IPS-NIHi7 (cell line): ENCODE results near the gene GARNL3.

Source experiments
- DNase-seq: peaks from one replicate; pipeline ENCODE4 v3.0.0; 2012; ENCODE audit warnings: mixed read lengths; ENCODE audit errors: extremely low spot score

Gene GARNL3, protein sequence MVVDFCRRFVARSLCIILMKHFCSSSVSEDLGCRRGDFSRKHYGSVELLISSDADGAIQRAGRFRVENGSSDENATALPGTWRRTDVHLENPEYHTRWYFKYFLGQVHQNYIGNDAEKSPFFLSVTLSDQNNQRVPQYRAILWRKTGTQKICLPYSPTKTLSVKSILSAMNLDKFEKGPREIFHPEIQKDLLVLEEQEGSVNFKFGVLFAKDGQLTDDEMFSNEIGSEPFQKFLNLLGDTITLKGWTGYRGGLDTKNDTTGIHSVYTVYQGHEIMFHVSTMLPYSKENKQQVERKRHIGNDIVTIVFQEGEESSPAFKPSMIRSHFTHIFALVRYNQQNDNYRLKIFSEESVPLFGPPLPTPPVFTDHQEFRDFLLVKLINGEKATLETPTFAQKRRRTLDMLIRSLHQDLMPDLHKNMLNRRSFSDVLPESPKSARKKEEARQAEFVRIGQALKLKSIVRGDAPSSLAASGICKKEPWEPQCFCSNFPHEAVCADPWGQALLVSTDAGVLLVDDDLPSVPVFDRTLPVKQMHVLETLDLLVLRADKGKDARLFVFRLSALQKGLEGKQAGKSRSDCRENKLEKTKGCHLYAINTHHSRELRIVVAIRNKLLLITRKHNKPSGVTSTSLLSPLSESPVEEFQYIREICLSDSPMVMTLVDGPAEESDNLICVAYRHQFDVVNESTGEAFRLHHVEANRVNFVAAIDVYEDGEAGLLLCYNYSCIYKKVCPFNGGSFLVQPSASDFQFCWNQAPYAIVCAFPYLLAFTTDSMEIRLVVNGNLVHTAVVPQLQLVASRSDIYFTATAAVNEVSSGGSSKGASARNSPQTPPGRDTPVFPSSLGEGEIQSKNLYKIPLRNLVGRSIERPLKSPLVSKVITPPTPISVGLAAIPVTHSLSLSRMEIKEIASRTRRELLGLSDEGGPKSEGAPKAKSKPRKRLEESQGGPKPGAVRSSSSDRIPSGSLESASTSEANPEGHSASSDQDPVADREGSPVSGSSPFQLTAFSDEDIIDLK

DNA sequence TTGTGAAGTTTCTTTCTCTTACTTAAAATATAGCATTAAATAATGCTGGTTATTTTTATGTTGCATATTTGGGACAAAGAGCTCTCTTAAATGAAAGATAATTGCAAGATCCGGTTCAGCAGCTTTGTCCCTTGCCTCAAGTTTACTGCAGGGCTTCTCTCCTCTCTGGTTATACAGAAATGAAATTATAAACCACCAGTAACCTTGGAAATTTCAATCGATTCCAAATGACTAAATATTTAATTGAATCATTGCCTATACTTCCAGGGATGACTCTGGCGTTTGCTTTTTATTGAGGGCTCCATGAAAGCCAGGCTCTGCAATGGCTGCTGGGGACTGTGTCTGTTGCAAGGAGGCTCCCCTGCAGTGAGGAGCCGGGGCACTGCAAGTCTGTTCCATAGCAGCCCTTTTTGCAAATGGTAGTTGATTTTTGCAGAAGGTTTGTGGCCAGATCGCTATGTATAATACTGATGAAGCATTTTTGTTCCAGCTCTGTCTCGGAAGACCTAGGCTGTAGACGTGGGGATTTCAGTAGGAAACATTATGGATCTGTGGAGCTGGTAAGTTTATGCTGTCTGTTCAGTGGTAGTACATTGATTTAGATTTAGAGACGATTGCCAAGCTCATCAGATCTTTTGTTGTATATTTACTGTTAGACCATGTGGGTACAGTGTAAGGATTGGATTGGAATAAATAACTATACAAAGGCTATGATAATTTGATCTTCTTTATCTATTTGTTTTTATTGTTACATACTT, at the start of gene GARNL3:
TSS of gene GARNL3 (plus strand) at position 313 of the 758 bp plus-strand sequence. CDS start at position 417, 104 bp downstream.
- peak; percentile 39 for DNase-seq

DNA sequence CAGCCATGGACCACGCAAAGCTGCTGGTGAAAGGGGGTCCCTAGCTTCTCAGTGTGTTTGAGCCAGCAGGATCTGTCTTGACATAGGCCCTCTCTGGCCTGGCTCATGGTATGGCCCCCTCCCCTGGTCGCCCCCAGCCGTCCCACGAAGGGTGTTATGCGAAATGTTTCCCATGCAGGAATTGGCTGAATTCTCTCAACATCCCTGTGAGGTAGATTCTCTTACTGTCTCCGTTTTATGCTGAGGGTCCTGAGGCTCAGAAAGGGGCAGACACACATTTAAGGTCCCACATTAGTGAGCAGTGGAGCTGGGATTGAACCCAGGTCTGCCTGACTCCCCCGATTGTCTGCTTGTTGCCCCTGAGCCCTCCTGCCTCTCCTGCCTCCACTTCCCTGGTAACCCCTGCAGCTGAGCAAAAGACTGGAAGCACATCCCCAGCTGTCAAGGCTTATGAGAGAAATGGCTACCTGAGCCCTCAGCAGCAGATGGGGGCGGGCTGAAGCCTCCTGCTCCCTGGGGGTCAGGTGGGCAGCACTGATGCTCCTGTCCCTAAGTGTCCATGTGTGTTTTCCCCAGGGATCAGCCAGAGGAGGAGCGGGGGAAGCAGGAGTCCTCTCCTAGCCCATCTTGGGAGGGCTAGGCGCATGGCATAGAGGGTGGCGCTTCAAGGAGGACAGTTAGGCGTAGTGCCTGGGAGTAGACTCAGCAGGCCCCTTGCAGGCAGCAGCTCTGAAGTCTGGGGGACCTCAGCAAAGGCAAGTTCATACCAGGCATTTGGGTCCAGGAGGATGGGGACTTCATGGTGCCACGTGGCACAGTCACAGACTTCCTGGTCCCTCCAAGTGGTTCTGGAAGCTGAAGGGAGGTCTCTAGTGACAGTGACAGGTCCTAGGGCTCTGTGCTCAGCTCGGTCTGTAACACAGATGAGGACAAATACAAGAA, 49.0 kb upstream of the GARNL3 start:
- DNase-seq = no peak

DNA sequence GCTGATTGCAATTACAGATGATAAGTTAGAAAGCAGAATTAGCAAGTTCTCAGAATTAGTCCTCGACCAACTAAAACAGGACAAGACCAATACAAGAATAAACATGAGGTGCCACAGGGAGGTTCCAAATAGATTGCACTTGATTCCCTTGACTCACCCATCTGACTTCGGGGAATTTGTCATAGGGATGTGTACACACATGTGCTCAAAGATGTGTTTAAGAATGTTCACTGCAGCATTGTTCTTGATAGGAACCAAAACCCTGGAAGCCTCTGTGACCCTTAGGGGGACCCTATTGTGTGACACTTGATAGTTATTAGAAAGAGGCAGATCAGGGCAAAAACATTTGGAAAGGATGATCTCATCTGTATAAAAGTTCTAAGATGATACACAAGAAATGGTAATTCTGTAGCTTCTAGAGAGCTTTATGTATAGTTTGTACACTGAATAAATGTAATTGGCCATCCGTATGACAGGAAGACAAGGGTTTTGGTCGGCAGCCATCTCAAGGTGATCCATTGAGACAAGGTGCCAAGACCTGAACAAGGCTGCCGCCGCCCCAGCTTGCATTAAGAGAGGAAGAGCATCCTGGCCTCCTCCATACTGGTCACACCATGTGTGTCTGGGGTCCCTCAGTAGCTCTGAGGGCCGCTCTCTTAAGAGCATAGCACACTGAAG, 48.2 kb upstream of the GARNL3 start:
- no peak for DNase-seq

DNA sequence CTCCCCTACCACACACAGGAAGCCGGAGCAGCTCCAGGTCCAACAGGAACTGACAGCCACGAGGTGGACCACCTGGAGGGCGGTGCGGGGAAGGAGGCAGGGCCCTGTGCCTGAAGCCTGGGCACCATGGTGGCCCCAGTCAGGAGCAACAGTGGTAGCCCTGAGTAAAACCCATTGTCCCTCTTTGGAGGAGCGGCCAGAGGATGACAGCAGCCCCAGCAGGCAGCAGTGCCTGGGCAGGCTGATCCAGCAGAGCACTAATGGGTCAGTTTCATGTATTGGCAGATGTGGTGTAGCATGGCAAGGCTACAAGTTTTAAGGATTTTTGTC, 47.7 kb upstream of the GARNL3 start:
- no peak for DNase-seq

DNA sequence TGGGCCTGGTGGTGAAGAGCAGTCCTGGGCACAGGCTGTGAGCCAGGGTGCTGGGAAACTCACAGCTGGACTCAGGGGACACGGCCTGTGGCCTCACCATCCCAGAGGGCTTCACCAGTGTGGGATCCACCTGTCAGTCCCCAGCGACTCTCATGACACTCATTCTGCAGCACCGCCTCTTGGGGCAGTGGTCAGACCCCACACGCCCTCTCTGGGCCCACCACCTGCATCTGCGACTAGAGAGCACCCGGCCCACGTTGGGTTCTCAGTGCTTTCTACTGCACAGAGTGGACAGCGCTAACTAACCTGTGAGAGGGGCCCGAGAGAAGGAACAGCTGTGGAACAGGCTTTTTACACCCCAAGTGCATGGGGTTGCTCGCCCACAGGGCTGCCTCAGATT, 45.8 kb upstream of the GARNL3 start:
- DNase-seq = no peak

DNA sequence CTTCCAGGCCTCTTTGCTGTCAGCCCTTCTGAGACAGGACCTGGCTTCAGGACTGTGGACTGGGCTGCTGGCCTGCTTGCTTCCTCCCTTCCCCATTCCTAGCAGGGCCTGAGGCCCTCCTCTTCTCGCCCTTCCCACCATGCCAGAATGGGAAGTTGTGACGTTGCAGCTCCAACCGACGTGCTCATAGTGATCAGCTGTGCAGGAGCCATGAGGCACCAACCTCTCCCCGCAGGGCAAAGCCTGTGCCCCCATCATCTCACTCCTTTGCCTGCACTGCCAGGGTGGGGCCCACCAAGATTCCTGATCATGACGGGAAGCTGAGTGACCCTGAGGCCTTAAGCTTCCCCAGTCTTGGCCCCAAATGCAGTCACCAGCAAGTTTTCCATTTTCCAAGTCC, 45.1 kb upstream of the GARNL3 start:
- DNase-seq = no peak

DNA sequence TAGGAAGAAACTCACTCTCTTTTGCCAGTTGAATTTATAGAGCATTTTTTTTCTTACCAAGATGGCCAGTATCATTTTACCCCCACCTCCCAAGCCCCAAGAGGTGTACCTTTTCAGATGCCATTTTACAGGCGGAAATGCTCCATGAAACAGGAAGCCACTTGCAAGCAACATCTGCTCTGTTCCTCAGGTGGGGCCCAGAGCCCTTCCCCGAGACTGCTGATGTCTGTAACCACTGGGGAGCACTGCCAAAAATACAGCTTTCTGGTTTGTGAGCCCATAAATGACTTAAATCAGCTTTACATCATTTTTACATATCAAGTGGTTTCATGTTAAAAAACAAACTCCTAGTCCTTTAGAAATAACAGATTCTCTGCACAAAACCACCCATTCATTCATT, 42.9 kb upstream of the GARNL3 start:
- no peak for DNase-seq

DNA sequence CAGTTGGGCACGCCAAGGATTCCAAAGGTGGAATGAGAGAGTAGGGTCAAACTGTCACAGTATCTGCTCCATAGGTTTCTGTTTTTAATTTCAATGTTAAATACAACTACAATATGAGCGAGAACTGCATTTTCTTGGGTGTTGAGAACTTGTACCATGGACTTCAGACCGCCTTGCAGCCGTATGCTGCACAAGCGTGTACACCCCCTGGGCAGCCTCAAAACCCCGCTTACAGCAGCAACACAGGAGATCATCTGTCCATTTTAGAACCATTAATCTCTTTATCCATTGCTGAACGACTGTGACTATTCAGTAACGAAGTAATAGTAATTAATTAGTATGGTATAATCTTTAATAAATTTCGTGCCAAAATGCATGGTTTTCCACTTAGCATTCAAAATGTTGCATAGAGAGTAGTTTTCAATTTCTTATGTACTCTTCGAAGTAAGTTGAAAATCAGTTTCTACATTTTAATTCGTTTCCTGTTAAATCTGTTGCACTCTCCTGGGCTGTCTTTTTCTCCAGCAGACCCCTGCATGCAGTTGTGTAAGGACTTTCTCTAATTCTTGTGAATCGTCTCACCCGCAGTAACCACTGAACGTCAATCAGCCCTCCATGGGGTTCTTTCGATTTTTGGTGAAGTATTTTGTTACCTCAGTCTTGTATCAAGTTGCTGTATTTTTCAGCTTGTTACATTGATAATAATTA, 42.0 kb upstream of the GARNL3 start:
- DNase-seq = no peak

DNA sequence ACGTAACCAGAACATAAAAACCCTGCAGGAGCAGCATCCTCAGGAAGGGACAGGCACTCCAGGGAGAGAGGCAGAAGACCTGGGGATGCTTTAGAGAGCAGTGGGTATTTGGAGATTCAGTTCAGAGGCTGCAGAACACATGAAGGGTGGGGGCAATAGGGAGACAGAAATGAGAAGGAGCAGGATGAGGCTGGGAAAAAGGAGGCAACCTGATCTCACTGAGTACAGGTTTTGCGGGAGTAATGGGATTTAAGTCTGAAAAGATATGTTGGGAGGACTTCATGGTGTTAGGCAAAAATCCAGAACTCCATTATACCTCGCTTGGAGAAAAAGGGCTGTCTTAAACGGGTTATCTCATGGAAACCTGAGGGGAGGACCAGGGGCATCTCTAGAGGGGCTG, 41.3 kb upstream of the GARNL3 start:
- no peak for DNase-seq

DNA sequence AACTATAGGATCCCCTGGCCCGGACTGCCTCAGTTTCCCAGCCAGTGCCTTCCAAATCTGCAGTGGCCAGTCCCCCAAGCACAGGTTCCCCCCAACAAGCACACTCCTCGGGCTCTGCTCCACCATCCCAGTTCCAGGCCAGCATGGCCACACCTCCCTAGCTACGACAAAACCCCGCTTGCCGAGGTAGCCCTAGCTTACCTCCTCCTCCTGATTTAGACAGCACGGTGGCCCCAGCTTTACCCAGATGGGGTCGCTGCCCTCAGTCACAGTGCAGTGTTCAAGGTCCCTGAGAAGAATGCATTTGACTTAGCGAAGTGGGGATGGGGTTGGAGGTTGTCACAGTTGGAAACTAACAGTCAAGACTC, 40.8 kb upstream of the GARNL3 start:
- peak; percentile 35 for DNase-seq

DNA sequence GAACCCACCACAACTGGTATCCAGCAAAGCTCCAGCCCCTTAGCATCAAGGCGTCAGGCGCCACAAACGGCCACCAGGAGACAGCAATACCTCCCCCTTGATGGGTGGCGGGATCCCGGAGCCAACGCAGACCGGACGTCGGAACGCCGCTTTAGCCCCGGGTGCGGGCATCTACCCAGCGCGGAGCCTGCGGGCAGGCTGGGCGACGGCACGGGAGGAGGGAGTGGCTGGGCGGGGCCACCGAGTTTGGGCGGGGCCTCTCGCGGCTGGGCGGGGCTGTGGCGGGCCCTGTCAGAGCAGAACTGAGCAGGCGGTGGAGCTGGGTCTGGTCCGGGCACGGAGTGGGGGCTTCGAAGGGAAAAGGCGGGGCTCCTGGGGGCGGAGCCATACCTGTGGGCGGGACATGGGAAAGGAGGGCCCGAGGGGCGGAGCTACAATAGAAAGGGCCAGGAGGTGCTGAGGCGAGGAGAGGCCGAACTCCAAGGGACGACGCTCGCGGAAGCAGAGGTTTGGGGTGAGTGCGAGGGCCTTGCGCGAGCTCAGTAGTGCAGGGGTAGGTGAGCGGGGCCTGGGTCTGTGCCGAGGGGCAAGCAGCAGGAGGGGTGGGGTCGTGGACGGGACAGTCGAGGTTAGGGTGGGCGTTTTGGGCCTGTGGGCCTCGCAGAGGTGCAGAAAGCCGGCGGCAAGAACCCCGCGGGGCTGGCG, 40.2 kb upstream of the GARNL3 start:
- DNase-seq = peak; percentile 100

DNA sequence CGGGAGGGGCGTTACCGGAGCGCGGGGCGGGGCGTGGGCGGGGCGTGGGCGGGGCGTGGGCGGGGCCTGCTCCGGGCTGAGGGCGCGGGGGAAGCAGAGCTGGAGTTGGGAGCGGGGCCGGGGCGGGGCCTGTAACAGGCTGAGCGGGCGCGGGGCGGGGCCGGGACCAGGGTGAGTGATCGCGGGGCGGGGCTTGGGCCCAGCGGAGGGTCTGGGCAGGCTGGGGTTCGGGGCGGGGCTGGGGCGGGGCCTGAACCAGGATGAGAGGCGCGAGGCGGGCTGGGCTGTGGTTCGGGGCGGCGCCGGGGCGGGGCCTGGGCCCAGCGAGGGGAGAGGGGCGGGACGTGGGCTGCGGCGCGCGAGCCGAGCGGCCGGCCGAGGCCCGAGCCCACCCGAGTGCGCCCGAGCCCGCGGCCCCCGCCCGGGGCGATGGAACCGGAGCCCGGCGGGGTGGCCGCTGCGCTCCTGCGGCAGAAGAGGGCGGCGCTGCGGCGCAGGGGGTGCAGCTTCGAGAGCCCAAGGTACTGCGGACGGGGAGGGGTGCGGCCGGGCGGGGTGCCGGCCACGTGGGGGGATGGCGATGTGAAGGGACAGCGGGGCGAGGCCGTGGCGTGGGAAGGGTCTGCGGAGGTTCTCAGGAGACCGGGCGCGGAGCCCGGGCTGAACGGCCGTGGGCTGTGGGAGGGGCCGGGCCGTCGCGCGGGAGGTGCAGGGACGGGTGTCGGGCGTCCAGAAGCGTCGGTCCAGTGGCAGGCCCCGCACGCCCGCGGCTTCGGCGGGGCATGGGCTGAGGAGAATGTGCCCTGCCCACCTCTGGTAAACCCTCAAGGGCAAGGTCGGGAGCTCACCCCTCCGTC, 39.5 kb upstream of the GARNL3 start:
- DNase-seq = peak; percentile 100

DNA sequence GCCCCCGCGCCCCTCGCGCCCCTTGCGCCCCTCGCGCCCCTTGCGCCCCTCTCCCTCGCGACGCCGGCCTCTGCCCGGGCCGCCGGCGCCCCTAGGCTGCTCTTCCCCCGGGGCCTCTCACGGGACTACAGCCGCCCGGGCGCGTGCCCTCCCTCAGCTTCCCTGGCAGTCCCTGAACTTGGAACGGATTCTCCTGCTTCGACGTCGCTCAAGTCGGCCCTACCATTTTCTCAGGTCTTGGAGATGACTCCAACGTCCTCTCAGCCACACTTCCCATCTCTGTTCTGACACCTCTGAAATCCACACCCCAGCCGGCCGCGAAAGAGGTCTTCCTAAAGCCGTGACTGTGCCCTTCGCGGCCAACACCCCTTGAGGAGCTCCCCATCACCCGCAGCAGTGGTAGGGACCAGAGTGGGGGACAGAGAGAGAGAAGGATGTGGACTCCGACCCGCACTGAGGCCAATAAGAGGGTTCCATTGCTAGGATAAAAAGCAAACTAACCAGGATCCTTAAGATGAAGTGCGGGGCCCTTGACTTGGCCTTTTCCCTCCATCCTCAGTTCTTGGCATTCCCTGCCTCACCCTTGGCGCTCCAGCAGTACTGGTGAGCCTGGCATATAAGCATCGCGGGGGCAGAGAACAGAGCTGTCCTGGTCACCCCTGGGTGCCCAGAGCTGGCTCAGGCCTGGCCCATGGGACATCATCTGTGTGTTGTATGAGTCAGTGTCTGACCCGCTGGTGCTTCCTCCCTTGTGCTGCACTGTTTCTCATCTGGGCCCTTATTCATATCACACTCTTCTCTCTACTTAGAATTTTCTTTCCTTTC, 38.6 kb upstream of the GARNL3 start:
- DNase-seq = no peak

DNA sequence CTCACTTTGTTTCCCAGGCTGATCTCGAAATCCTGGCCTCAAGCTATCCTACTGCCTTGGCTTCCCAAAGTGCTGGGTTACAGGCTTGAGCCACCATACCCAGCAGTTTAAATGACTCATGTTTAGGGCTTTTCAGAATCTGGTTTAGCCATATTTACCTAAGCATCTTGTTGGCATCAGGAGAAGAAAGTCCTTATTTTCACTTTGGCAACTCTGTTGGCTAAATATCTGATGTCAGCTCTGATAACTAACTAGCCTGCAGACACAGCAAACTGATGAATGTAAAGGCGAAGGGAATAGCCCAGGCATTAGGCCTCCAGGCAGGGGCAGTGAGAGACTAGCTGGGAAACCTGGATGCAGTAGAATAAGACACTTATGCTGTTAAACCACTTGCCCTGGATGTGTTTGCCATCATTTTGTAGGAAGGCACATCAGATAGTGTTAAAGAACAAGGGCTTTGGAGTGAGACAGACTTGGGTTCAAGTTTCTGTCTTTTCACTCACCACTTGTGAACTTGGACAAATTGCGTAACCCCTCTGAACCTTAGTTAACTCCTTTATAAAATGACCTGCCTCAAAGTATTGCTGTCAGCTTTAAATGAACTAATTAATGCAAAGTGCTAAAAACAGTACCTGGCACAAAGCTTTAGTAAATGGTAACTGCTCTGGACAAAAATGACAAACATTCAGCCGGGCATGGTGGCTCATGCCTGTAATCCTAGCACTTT, 34.7 kb upstream of the GARNL3 start:
- no peak for DNase-seq

DNA sequence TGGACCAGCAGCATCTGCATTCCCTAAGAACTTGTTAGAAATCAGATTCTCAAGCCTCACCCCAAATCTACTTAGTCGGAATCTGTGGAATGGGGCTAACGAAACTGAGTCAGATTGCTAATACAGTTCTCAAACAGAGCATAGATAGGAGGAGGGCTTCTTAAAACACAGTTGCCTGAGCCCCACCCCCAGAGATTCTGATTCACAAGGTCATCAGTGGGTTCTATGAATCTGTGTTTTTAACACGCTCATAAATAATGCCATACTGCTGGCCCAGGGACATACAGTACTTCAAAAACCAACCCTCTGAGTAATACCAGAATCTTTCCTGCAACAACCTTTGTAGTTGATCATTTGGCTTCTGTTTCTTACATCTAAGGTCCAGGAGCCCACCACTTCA, 32.9 kb upstream of the GARNL3 start:
- DNase-seq = no peak

DNA sequence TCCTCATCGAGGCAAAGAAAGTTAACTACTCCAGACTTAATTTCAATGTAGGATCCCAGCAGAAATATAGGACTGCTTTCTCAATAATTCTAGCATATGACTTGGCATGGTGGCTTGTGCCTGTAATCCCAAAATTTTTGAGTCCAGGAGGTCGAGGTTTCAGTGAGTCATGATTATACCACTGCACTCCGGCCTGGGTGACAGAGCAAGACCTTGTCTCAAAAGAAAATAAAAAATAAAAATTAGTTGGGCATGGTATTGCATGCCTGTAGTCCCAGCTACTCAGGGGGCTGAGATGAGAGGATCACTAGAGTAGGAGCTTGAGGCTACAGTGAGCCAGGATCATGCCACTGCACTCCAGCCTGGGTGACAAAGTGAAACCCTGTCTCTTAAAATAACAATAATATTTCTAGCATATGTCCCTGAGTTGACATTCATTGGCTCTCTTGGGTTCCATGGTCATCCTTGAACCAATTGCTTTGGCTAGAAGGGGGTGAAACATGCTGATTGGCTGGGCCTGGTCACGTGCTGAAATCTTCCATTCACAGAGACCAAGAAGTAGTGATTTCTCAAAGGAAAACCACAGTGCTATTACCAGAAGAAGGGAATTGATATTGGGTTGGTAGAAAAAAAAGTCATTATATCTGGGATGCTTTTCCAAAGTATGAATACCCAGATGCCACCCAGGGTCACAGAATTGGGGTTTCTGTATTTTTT, 31.6 kb upstream of the GARNL3 start:
- no peak for DNase-seq
